Activated CD4-positive, CD25-positive, alpha-beta regulatory T cell (primary cell): ENCODE measurements around the gene LGR6.
"Not testable (repeated sequence)": the region's sequence is repeated elsewhere in the genome, so short reads cannot be mapped to it uniquely, and the experiment has no call there.

Source experiments
- DNase-seq, 4 experiments: peaks; one replicate each; lab custom pipeline; 2025; lab: John Stamatoyannopoulos, UW

Gene LGR6

DNA sequence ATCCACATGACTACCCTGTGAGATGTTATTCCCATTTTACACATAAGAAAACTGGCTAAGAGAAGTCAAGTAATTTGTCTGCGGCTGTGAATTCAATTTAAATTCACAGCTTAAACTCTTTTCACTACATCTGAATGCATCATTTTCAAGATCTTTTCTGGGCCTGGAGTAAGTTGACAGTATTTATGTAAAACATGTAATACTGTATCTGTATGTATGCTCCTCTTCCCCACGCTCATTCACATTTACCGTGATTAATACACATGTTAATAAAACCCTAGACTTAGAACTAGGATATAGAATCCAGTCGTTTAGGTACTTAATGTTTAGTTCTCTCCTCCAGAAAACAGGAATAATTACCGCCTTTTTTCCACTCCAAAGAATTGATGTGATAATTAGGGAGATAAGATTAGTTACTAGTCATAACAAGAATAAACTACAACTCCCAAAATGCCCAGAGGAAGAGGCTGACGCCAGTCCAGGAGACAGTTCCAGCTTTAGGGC, 154.5 kb downstream of the LGR6 start:
- DNase-seq = no peak

GRCh38 chr1:202348509-202349205, 155.1 kb downstream of the LGR6 start, which contains the start of gene PPP1R12B:
Gene PPP1R12B, plus strand, starts transcription at chr1:202348699. Its CDS starts 153 bp downstream, at chr1:202348852.
- peak; percentile 85 to 93 (median 88) for DNase-seq

GRCh38 chr1:202349206-202349928, 155.8 kb downstream of the LGR6 start:
- no peak for DNase-seq

- DNase-seq = no peak
These were observed 158.1 kb downstream of the LGR6 start for GRCh38 chr1:202351725-202352124.

DNA sequence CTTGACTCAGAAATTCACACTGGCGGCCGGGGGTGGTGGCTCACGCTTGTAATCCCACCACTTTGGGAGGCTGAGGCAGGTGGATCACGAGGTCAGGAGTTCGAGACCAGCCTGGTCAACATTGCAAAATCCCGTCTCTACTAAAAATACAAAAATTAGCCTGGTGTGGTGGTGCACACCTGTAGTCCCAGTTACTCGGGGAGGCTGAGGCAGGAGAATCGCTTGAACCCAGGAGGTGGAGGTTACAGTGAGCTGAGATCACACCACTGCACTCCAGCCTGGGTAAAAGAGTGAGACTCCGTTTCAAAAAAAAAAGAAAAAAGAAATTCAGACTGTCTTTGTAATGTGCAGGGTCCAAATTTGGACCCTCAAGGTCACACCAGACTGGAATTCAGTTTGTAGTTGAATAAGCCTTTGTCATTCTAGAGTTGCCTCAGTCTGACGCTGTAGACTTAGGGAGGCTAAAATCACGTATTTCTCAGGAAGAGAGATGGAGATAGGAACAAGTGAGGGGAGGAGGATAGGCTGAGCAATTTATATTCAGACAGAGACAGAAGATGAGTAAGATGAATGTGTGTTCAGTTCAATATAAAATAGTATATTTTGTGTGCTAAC, 159.1 kb downstream of the LGR6 start:
- not testable (repeated sequence) for DNase-seq

DNA sequence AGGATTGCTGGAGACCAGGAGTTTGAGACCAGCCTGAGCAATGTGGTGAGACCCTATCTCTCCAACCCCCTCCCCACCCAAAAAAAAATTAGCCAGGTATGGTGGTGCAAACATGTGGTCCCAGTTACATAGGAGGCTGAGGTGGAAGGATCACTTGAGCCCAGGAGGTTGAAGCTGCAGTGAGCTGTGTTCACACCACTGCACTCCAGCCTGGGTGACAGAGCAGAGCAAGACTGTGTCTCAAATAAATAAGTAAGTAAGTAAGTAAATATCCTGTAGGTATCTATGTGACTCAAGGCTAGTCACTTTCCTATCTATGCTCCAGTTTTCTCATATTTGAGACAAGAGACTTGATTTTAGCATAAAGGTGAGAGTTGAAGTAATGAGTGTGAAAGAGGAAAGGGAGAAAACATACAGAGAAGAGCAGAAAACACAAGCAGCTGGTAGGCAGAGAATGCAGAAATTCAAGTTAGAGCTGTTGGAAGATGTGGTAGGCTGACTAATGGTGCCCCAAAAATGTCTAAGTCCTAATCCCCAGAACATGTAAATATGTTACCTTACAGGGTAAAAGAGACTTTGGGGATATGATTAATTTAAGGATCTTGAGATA, 162.4 kb downstream of the LGR6 start:
- no peak for DNase-seq

GRCh38 chr1:202357506-202357905, 163.9 kb downstream of the LGR6 start:
- no peak for DNase-seq

- DNase-seq = no peak
These were observed 167.6 kb downstream of the LGR6 start for GRCh38 chr1:202361224-202361623.

DNA sequence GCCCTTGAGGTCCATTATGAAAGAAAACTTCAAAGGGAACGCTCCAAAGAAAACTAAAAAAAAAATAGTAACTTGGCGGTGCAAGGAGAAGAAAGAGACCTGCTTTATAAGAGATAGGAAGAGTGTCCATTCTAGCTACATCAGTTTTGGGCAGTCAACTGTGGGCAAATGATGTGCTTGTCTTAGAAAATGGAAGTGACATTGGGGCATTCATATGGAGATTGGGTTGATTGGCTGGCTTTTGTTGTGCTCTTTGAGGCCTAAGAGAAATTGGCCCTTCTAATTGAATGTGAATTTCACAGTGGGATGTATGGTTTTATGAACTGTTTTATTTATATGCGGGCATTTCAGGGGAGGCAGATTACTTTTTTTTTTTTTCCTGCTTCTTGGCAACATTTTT, 168.1 kb downstream of the LGR6 start:
- no peak for DNase-seq

GRCh38 chr1:202362212-202362611, 168.6 kb downstream of the LGR6 start:
- no peak for DNase-seq

DNA sequence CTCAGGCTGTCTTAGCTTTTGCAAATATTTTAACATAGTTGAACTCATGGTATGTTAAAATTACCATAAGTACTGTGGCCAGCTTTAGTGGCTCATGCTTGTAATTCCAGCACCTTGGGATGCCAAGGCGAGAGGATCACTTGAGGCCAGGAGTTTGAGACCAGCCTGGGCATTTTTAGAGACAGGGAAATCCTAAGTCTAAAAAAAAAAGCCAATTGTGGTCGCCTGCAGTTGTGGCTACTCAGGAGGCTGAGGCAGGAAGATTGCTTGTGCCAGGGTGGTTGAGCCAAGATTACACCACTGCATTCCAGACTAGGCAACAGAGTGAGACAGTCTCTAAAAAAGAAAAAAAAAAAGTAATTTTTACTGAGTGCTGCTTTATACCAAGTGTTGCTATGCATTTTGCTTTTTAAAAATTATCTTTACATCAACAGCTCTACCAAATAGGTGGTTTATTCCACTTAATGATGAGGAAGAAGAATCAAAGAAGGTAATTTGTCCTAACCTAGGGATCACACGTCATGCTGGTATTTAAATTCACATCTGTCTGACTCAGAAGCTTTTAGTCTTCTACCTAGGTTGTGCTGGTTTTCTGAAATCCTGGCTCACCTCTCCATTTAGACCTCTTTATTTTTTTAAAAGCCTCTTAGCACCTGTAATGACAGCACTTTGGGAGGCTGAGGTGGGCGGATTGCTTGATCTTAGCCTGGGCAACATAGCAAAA, 171.7 kb downstream of the LGR6 start:
- no peak for DNase-seq

DNA sequence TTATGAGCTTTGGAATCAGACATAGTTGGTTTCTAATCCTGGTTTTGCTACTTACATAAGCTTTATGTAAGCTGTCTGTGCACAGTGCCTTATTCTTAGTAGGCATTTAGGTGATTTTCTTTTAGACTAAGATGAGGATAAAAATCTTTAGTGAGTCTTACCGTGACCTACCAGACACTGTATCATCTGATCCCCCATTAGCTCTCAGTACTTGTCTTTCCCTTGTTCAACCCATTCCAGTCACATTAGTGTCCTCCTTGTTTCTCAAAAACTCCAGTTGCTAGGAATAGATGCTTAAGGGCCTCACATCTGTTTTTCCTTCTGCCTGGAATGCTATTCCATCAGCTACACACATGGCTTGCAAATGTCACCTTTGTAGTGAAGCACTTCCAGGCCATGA, 173.7 kb downstream of the LGR6 start:
- DNase-seq = no peak
